ENCODE results near the gene CD300A.
A peak's percentile ranks its signal among the peaks of the same experiment; 100 is the strongest.

- peak in 7 of 11 experiments; percentile 10 to 73 (median 48) for TF ChIP-seq CTCF (IDR thresholded peaks at IDR 0.05 in 8 of 11, conservative IDR thresholded peaks at IDR 0.05 in 3 of 11)
- TF ChIP-seq POLR2A (IDR thresholded peaks at IDR 0.05): no peak
- no peak for TF ChIP-seq POLR2AphosphoS5 (IDR thresholded peaks at IDR 0.05)
These were observed 8.6 kb upstream of the CD300A start for GRCh38 chr17:74457820-74458166.

Data from spleen (tissue), 7 donors.